Trophoblast cell (in vitro differentiated cells and primary cell): ENCODE data around the gene SYNGR4.
"Not testable (repeated sequence)": the region's sequence is repeated elsewhere in the genome, so short reads cannot be mapped to it uniquely, and the experiment has no call there.

Source experiments
- DNase-seq, 2 donors: peaks; one replicate each; pipeline ENCODE4 v3.0.0-alpha.2; 2016
- H2AFZ ChIP-seq: 2 replicates; pipeline ENCODE4 v1.6.1; 2013; ENCODE audit warnings: low read length, moderate library complexity, mild to moderate bottlenecking; ENCODE audit not compliant: insufficient read depth, poor library complexity
- H2AK5ac ChIP-seq: 2 replicates; pipeline ENCODE4 v1.6.1; 2013; ENCODE audit warnings: mild to moderate bottlenecking, low read length
- H2BK120ac ChIP-seq: 2 replicates; pipeline ENCODE4 v1.6.1; 2013; ENCODE audit warnings: low read length, mild to moderate bottlenecking, moderate library complexity; ENCODE audit not compliant: insufficient read depth, poor library complexity
- H2BK12ac ChIP-seq: 2 replicates; pipeline ENCODE4 v1.6.1; 2013; ENCODE audit warnings: mild to moderate bottlenecking, low read length, moderate library complexity
- H2BK5ac ChIP-seq: 2 replicates; pipeline ENCODE4 v1.6.1; 2013; ENCODE audit warnings: low read length, low read depth, moderate library complexity, mild to moderate bottlenecking; ENCODE audit not compliant: poor library complexity
- H3K14ac ChIP-seq: 2 replicates; pipeline ENCODE4 v1.6.1; 2013; ENCODE audit warnings: mild to moderate bottlenecking, low read length
- H3K18ac ChIP-seq: 2 replicates; pipeline ENCODE4 v1.6.1; 2013; ENCODE audit warnings: mild to moderate bottlenecking, low read length
- H3K23ac ChIP-seq: 2 replicates; pipeline ENCODE4 v1.6.1; 2013; ENCODE audit warnings: low read length
- H3K27ac ChIP-seq: 2 replicates; pipeline ENCODE4 v1.5.1; 2013; ENCODE audit warnings: low read depth, mild to moderate bottlenecking, inconsistent platforms, low read length, moderate library complexity
- H3K27me3 ChIP-seq: 2 replicates; pipeline ENCODE4 v1.6.1; 2013; ENCODE audit warnings: inconsistent platforms, mild to moderate bottlenecking, low read length, moderate library complexity; ENCODE audit not compliant: insufficient read depth
- H3K36me3 ChIP-seq, 2 experiments: 1 replicate in 1 of 2; 2 replicates in 1 of 2; pipeline ENCODE4 v1.6.1; 2013; ENCODE audit warnings: low read length in 2 of 2, mild to moderate bottlenecking in 2 of 2, moderate library complexity in 1 of 2; ENCODE audit not compliant: insufficient read depth in 2 of 2, control insufficient read depth in 1 of 2
- H3K4ac ChIP-seq: 2 replicates; pipeline ENCODE4 v1.6.1; 2013; ENCODE audit warnings: low read depth, mild to moderate bottlenecking, low read length, moderate library complexity
- H3K4me1 ChIP-seq, 2 experiments: 1 replicate in 1 of 2; 2 replicates in 1 of 2; pipeline ENCODE4 v1.6.1; 2013; ENCODE audit warnings: low read length in 2 of 2, mild to moderate bottlenecking in 2 of 2, moderate library complexity in 1 of 2; ENCODE audit not compliant: insufficient read depth in 2 of 2, control insufficient read depth in 1 of 2
- H3K4me2 ChIP-seq: 2 replicates; pipeline ENCODE4 v1.6.1; 2013; ENCODE audit warnings: inconsistent platforms, mild to moderate bottlenecking, low read length, moderate library complexity
- H3K4me3 ChIP-seq: 2 replicates; pipeline ENCODE4 v1.5.1; 2013; ENCODE audit warnings: mild to moderate bottlenecking, low read depth, low read length, inconsistent platforms
- H3K79me1 ChIP-seq: one replicate; pipeline ENCODE4 v1.6.1; 2013; ENCODE audit warnings: low read length
- H3K79me2 ChIP-seq: 2 replicates; pipeline ENCODE4 v1.6.1; 2013; ENCODE audit warnings: low read length, mild to moderate bottlenecking; ENCODE audit not compliant: control insufficient read depth, insufficient read depth, poor library complexity
- H3K9ac ChIP-seq: 2 replicates; pipeline ENCODE4 v1.6.1; 2013; ENCODE audit warnings: mild to moderate bottlenecking, low read length
- H3K9me3 ChIP-seq: 2 replicates; pipeline ENCODE4 v1.6.1; 2013; ENCODE audit warnings: low read depth, mild to moderate bottlenecking, control low read depth, inconsistent platforms, low read length; ENCODE audit not compliant: insufficient read depth
- H4K12ac ChIP-seq: 2 replicates; pipeline ENCODE4 v1.6.1; 2013; ENCODE audit warnings: low read depth, mild to moderate bottlenecking, low read length, moderate library complexity
- H4K8ac ChIP-seq: 2 replicates; pipeline ENCODE4 v1.6.1; 2013; ENCODE audit warnings: low read depth, mild to moderate bottlenecking, low read length, moderate library complexity
- H4K91ac ChIP-seq: one replicate; pipeline ENCODE4 v1.6.1; 2013; ENCODE audit warnings: low read depth, mild to moderate bottlenecking, low read length, moderate library complexity
- WGBS: extraction: QIAGEN DNeasy Blood & Tissue Kit; methylation state at CpG from one replicate; pipeline ENCODE4 v1.1.7; 2013; ENCODE audit warnings: missing lambda C conversion rate; ENCODE audit not compliant: insufficient read length, insufficient coverage; ENCODE audit errors: extremely low coverage; 5-methylcytosine and 5-hydroxymethylcytosine counted together

SYNGR4 gene

GRCh38 chr19:48370955-48371354 lies 6.8 kb downstream of the SYNGR4 start:
- Histone ChIP-seq H3K9me3 (no peaks in the 10 kb centered on the region), H3K23ac (no peak overlapping the region), H2BK12ac (no peak overlapping the region), H2AK5ac (no peak overlapping the region), H3K4me2 (no peak overlapping the region), H3K27me3 (no peaks in the 10 kb centered on the region), H2AFZ (no peak overlapping the region), H4K12ac (no peak overlapping the region), H3K14ac (no peak overlapping the region), H3K4ac (no peak overlapping the region), H3K18ac (no peak overlapping the region), H2BK120ac (no peak overlapping the region), H3K4me3 (no peak overlapping the region), H3K9ac (no peak overlapping the region), H4K8ac (no peak overlapping the region), H4K91ac (no peak overlapping the region), H2BK5ac (no peak overlapping the region), H3K36me3 (no peaks in the 10 kb centered on the region), H3K79me1 (no peaks in the 10 kb centered on the region), H3K4me1 (no peaks in the 10 kb centered on the region), H3K79me2 (no peaks in the 10 kb centered on the region), H3K27ac (no peak overlapping the region)
- WGBS = no CpG with 5 or more reads among the region's 4 CpGs
- peak; percentile 33 to 68 for DNase-seq

DNA sequence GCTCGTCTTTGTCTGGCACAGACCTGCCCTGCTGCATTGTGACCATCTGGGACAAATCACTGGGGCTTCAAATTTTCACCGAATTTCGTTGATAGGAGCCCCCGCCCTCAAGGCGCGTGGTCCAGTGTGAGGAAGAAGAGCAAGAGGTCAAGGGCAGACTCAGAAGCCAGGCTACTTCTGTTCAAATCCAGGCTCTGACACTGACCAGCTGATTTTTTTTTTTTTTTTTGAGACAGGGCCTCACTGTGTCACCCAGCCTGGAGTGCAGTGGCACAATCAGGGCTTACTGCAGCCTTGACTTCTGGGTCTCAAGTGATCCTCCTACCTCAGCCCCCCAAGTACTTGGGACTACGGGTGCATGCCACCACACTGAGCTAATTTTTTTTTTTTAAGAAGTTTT lies 7.2 kb downstream of the SYNGR4 start:
- no peak overlapping the region for H4K8ac ChIP-seq
- no peaks in the 10 kb centered on the region for H3K36me3 ChIP-seq
- H2AK5ac ChIP-seq = no peak overlapping the region
- no peak overlapping the region for H2BK5ac ChIP-seq
- no peak overlapping the region for H2AFZ ChIP-seq
- H3K9ac ChIP-seq = no peak overlapping the region
- H4K91ac ChIP-seq = no peak overlapping the region
- H3K4ac ChIP-seq = no peak overlapping the region
- H3K27ac ChIP-seq = no peak overlapping the region
- H4K12ac ChIP-seq = no peak overlapping the region
- H3K14ac ChIP-seq = no peak overlapping the region
- H3K4me2 ChIP-seq = no peak overlapping the region
- DNase-seq = no peak
- no peak overlapping the region for H3K23ac ChIP-seq
- no peaks in the 10 kb centered on the region for H3K9me3 ChIP-seq
- no CpG with 5 or more reads among the region's 7 CpGs for WGBS
- no peaks in the 10 kb centered on the region for H3K79me2 ChIP-seq
- H3K18ac ChIP-seq = no peak overlapping the region
- no peaks in the 10 kb centered on the region for H3K27me3 ChIP-seq
- no peak overlapping the region for H2BK120ac ChIP-seq
- H2BK12ac ChIP-seq = no peak overlapping the region
- no peaks in the 10 kb centered on the region for H3K4me1 ChIP-seq
- H3K4me3 ChIP-seq = no peak overlapping the region
- H3K79me1 ChIP-seq = no peaks in the 10 kb centered on the region

DNA sequence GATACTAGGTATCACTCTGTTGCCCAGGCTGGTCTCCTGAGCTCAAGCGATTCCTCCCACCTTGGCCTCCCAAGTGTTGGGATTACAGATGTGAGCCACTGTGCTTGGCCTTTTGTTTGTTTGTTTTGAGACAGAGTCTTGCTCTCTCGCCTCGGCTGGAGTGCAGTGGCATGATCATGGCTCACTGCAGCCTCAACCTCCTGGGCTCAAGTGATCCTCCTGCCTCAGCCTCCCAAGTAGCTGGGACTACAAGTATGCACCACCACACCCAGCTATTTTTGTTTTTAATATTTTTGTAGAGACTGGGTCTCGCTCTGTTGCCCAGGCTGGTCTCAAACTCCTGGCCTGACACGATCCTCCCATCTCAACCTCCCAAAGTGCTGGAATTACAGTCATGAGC lies 7.6 kb downstream of the SYNGR4 start:
- H3K14ac ChIP-seq, H3K23ac ChIP-seq, H4K8ac ChIP-seq, H2AK5ac ChIP-seq, H3K27me3 ChIP-seq, H3K4me2 ChIP-seq, H3K4me1 ChIP-seq, H4K12ac ChIP-seq, H3K4me3 ChIP-seq, H2AFZ ChIP-seq, DNase-seq, H2BK120ac ChIP-seq, H3K9ac ChIP-seq, H4K91ac ChIP-seq, H3K36me3 ChIP-seq, H3K18ac ChIP-seq, H3K4ac ChIP-seq, H2BK5ac ChIP-seq, H3K79me2 ChIP-seq, H3K79me1 ChIP-seq, H3K9me3 ChIP-seq, H3K27ac ChIP-seq, H2BK12ac ChIP-seq: not testable (repeated sequence)
- no CpG with 5 or more reads among the region's 5 CpGs for WGBS

DNA sequence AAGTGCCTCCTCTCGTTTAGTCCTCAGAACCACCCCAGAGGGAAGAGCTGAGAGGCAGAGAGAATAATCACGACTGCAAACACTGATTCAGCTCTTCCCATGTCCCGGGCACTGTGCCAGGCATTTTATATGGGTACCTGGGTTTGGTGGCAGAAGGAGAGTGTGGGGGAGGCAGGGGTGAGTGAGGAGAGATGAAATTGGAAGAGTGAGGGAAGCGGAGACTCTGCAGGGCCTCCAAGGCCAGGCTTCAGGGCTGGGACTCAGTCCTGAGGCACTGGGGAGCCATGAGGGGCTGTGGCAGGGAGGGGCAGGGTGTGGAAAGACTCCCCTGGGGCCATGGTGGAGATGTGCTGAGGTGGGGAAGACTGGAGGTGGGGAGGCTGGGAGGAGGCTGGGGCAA lies 8.7 kb downstream of the SYNGR4 start:
- H4K91ac ChIP-seq = no peak overlapping the region
- no peaks in the 10 kb centered on the region for H3K79me1 ChIP-seq
- no peak overlapping the region for H3K27ac ChIP-seq
- no peaks in the 10 kb centered on the region for H3K27me3 ChIP-seq
- H3K79me2 ChIP-seq = no peaks in the 10 kb centered on the region
- H2AFZ ChIP-seq = no peak overlapping the region
- no peak overlapping the region for H2BK12ac ChIP-seq
- no CpG with 5 or more reads among the region's 4 CpGs for WGBS
- H3K4ac ChIP-seq = no peak overlapping the region
- H3K4me1 ChIP-seq = no peaks in the 10 kb centered on the region
- no peak overlapping the region for H3K4me3 ChIP-seq
- H3K18ac ChIP-seq = no peak overlapping the region
- H2BK5ac ChIP-seq = no peak overlapping the region
- H3K14ac ChIP-seq = no peak overlapping the region
- H4K8ac ChIP-seq = no peak overlapping the region
- H2BK120ac ChIP-seq = no peak overlapping the region
- no peak overlapping the region for H3K4me2 ChIP-seq
- no peak for DNase-seq
- H3K9me3 ChIP-seq = no peaks in the 10 kb centered on the region
- H2AK5ac ChIP-seq = no peak overlapping the region
- H3K9ac ChIP-seq = no peak overlapping the region
- H3K36me3 ChIP-seq = no peaks in the 10 kb centered on the region
- no peak overlapping the region for H4K12ac ChIP-seq
- no peak overlapping the region for H3K23ac ChIP-seq
